IPS-15b (cell line): ENCODE data around the gene VPS11.

ENCODE experiments used
- H3K27me3 ChIP-seq: one replicate; pipeline ENCODE4 v1.6.1; 2013; ENCODE audit warnings: low read length; ENCODE audit not compliant: control insufficient read depth, insufficient read depth
- H3K36me3 ChIP-seq: one replicate; pipeline ENCODE4 v1.6.1; 2013; ENCODE audit warnings: low read length; ENCODE audit not compliant: control insufficient read depth, insufficient read depth
- H3K4me1 ChIP-seq: one replicate; pipeline ENCODE4 v1.6.1; 2013; ENCODE audit warnings: mild to moderate bottlenecking, low read length; ENCODE audit not compliant: control insufficient read depth, insufficient read depth
- H3K4me3 ChIP-seq: one replicate; pipeline ENCODE4 v1.5.1; 2013; ENCODE audit warnings: low read depth, low read length
- H3K9ac ChIP-seq: one replicate; pipeline ENCODE4 v1.6.1; 2013; ENCODE audit warnings: low read depth, mild to moderate bottlenecking, low read length
- H3K9me3 ChIP-seq: one replicate; pipeline ENCODE4 v1.6.1; 2013; ENCODE audit warnings: mild to moderate bottlenecking, low read length; ENCODE audit not compliant: control insufficient read depth, insufficient read depth

The VPS11 gene

DNA sequence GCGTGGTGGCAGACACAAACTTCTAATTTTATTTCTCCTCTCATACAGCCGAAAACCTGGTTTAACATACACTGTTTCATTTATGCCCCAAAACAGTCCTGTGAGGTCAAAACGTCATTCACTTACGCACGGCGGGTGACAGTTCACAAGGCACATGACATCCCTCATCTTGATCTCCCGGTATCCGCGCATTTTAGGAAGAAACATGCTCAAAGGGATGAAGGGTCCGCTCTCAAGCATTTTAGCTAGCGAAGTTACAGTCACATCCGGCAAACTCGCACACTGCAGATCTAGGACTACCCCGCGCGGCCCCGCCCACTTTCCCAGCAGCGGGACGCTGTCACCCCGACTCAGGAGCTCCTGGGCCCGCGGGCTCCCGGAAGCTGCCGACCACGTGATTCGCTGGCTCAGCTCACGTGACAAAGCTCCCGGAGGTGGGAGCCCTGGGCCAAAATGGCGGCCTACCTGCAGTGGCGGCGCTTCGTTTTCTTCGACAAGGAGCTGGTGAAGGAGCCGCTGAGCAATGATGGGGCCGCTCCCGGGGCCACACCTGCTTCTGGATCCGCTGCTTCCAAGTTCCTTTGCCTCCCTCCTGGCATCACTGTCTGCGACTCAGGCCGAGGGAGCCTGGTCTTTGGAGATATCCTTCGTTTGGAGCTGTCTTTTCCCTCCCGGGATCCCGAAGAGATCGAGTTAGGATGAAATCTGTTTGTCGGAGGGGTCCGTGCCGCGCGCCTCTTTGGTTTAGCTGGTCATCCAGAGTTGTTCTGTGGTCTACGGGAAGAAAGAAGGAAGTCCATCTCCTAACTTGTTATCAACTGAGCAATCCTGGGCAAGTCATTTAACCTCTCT, at the start of gene VPS11:
VPS11 (plus strand) TSS at position 448 of the 852 bp plus-strand sequence; CDS start at position 454, 6 bp downstream.
- Histone ChIP-seq H3K36me3 (no peaks in the 10 kb centered on the region), H3K9me3 (no peaks in the 10 kb centered on the region), H3K9ac (peak within 1 kb of the TSS; percentile 85), H3K27me3 (no peaks in the 10 kb centered on the region), H3K4me3 (peak within 1 kb of the TSS; percentile 89), H3K4me1 (no peaks in the 10 kb centered on the region)

DNA sequence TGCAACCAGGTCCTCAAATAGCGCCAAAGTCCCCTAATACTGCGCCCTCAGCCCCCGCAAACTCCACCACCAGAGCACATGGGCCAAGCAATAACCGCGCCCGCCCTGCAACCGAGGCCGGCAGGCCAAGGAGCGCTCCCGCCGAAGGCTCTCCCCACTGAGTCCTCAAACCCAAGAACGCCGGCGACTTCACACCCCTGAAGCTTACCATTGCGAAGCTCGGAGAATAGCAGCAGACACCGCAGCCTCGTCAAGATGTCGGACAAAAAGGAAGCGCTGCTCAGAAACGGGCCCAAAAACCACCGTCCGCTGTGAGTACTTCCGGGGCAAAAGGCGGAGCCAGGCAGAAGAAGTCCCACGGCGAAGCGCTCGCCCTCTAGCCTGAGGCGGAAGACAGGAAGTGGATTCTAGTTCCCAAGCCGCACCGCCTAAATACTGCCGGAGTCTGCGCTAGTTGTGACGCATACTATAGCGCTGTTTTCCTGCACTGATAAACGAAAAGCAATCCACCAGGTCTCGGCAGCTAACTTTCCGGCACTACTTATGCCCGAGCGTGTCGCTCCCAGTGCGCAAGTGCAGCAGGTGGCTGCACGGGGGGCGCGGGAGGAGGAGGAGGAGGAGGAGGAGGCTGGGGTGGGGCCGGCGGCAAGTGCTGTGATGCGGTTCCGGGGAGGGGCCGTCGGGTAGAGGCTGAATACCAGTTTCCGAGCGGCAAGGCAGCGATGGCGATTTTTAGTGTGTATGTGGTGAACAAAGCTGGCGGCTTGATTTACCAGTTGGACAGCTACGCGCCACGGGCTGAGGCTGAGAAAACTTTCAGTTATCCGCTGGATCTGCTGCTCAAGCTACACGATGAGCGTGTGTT, 49.3 kb upstream of the VPS11 start, which contains the start of the genes RPS25 and TRAPPC4:
RPS25 (minus strand) TSS at position 270 of the 865 bp plus-strand sequence; CDS start at position 211, 59 bp downstream.
TRAPPC4 (plus strand) TSS at position 693 of the 865 bp plus-strand sequence; CDS start at position 723, 30 bp downstream.
- Histone ChIP-seq H3K36me3 (peaks cover 42% of the 10 kb centered on the region), H3K4me1 (peaks cover 2% of the 10 kb centered on the region)

DNA sequence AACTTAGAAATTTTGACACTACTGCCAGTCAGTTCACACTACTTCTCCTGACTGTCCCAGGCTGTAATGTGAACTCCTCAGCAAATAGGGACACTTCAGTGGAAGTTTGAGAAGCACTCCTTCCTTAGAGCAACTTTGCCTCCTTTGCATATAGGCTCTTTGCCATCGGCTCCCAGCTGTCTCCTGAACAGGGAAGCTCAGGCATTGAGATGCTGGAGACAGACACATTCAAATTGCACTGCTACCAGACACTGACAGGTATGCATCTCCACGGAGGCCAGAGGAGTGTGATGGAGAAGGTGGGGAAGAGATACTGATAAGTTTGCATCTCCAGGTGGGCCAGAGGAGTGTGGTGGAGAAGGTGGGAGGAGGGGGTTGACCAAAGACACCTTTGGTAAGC, 47.6 kb upstream of the VPS11 start:
- Histone ChIP-seq H3K9ac (no peak overlapping the region), H3K9me3 (no peaks in the 10 kb centered on the region), H3K4me3 (peak overlapping the region; percentile 99), H3K36me3 (peaks cover 42% of the 10 kb centered on the region), H3K4me1 (peaks cover 2% of the 10 kb centered on the region), H3K27me3 (no peaks in the 10 kb centered on the region)

More for the DNA sequence above, 49.3 kb upstream of the VPS11 start, which contains the start of the genes RPS25 and TRAPPC4:
- Histone ChIP-seq H3K27me3 (no peaks in the 10 kb centered on the region), H3K4me3 (peak within 1 kb of the TSS; percentile 99), H3K9ac (peak within 1 kb of the TSS; percentile 99), H3K9me3 (no peaks in the 10 kb centered on the region)

DNA sequence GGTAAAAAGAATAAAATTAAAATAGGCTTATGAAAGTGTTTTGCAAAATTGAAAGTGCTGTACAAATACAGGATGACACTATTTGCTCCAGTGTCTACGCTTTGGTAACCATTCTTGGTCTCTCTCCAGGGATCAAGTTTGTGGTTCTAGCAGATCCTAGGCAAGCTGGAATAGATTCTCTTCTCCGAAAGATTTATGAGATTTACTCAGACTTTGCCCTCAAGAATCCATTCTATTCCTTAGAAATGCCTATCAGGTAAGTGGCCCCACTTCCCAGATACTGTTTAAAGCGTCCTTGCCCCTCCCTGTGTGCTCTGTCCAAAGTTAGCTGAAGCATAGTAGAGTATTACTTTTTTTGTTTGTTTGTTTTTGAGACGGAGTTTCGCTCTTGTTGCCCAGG, 46.0 kb upstream of the VPS11 start:
- Histone ChIP-seq H3K9ac (no peak overlapping the region), H3K4me3 (no peak overlapping the region), H3K9me3 (no peaks in the 10 kb centered on the region), H3K27me3 (no peaks in the 10 kb centered on the region), H3K4me1 (peaks cover 2% of the 10 kb centered on the region), H3K36me3 (peaks cover 37% of the 10 kb centered on the region)

DNA sequence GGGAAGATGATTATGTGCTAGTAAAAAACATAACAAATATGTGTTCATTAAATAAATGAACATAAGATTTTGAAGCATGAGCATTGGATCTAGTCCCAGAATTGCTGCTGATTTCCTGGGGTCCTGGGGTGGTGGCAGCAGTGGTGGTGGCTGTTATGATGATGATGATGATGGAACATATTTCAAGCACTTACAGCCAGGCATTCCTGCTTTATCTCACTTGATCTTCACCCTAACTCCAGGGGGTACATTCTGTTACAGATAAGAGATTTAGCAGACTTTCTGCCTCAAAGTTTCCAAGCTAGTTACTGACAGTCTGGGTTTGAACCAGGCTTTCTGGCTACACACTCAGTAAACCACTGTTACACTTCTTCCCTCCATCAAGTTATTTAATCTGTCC, 43.9 kb upstream of the VPS11 start:
- no peaks in the 10 kb centered on the region for H3K9me3 ChIP-seq
- peaks cover 45% of the 10 kb centered on the region for H3K36me3 ChIP-seq
- peaks cover 4% of the 10 kb centered on the region for H3K4me1 ChIP-seq
- no peak overlapping the region for H3K9ac ChIP-seq
- H3K4me3 ChIP-seq: no peak overlapping the region
- H3K27me3 ChIP-seq: no peaks in the 10 kb centered on the region

DNA sequence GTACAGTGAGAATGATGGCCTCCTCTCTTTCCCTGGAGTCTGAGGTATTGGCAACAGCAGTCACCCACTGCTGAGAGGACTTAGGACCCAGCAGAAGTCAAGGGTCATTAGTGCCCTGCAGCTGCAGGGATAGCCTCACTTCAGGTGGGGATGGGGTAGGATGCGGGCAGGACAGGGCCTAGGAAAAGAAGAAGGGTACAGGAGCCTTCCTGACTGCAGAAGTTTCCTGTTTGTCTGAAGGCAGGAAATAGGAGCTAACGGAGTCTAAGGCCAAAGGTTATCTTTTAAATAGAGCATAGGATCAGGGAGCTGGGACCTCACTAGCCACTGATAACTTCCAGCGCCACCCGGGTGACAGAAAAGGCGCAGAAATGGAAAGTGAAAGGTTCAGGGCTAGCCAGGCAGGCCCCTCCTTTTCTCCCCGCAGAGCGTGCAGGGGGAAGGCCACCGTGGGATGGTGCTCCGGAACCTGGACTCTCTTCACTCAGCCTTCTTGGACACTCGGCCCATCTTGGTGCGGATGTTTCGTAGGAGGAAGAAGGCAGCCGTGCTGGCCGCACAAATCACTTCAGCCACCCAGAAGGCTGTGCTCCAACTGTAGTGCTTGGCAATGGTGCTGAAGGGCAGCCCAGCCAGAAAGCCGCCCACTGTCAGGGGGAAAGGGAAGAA, 43.1 kb upstream of the VPS11 start:
- H3K9me3 ChIP-seq: no peaks in the 10 kb centered on the region
- H3K9ac ChIP-seq: no peak overlapping the region
- H3K4me3 ChIP-seq: no peak overlapping the region
- H3K4me1 ChIP-seq: peaks cover 12% of the 10 kb centered on the region
- no peaks in the 10 kb centered on the region for H3K27me3 ChIP-seq
- H3K36me3 ChIP-seq: peaks cover 51% of the 10 kb centered on the region

DNA sequence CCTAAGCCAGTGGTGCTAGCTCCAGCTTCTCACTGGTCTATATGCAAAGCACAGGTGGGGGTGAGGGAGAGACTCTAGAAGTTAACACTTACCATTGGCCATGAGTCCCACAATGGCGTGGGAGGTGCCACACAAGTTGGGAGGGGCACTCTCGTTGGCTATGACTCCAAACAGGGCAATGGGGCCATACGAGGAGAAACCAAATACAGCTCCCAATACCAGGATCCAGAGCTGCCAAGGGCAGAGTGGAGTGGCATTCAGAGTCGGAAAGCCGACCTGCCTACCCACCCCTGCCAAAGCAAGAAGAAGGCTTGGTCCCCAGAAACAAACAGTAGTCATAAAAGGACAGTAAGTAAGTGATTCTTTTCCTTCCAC, 42.5 kb upstream of the VPS11 start:
- Histone ChIP-seq H3K27me3 (no peaks in the 10 kb centered on the region), H3K9me3 (no peaks in the 10 kb centered on the region), H3K4me1 (peaks cover 12% of the 10 kb centered on the region), H3K4me3 (no peak overlapping the region), H3K36me3 (peaks cover 50% of the 10 kb centered on the region), H3K9ac (no peak overlapping the region)

DNA sequence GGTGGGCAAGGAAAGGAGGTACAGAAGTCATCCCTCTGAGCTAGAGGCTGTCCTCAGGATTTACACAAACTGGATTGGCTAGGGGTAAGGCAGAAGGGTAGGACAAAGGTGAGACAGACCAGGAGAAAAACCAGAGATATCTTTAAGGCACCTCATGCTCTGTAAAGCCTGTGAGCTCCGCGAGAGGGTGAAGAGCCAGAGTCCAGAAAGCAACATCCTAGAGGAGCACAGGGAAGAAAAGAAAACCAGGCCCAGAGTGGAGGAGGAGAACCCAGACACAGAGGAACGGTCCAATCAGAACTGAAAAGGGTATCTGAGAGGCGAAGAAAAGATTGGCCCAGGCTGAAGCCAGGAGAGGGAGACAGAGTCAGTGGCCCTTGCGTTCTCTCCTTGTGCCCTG, 42.1 kb upstream of the VPS11 start:
- Histone ChIP-seq H3K9ac (no peak overlapping the region), H3K4me1 (peaks cover 12% of the 10 kb centered on the region), H3K4me3 (no peak overlapping the region), H3K27me3 (no peaks in the 10 kb centered on the region), H3K36me3 (peaks cover 48% of the 10 kb centered on the region), H3K9me3 (no peaks in the 10 kb centered on the region)

DNA sequence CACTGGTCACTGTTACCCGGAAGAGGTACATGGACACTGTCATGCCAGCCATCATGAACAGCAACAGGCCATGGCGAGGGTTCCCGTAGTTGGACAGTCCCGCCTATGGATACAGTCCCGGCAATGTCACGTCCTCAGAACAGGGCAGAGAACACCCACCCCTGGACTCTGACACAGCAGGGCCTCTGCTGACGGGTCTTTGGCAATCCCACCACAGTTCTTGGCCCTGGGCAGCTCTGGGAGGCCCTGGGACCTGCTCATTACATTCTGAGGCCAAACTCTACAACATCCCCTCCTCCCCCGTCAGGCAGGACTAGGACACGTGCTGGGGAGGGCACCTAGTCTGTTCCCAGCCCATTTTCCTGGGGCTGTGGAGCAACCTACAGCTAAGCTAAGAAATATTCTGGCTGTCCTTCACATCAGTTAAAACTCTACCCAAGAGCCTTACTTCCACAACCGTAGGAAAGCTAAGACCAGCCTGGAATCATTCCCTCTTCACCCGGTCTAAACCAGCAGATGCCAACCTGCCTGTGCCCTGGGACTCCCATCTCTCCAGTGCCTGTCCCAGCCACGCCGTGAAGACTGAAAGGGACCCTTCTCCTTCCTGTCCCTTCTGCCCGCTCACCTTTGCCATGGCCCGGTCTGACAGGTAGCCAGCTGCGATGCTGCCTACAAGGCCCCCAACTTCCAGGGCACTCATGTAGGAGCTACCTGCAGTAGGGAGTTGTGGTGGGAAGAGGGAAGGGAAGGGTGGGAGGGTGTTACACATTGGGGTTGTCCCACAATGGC, 41.4 kb upstream of the VPS11 start:
- peaks cover 48% of the 10 kb centered on the region for H3K36me3 ChIP-seq
- H3K9me3 ChIP-seq: no peaks in the 10 kb centered on the region
- H3K9ac ChIP-seq: no peak overlapping the region
- peaks cover 12% of the 10 kb centered on the region for H3K4me1 ChIP-seq
- H3K4me3 ChIP-seq: no peak overlapping the region
- H3K27me3 ChIP-seq: no peaks in the 10 kb centered on the region

DNA sequence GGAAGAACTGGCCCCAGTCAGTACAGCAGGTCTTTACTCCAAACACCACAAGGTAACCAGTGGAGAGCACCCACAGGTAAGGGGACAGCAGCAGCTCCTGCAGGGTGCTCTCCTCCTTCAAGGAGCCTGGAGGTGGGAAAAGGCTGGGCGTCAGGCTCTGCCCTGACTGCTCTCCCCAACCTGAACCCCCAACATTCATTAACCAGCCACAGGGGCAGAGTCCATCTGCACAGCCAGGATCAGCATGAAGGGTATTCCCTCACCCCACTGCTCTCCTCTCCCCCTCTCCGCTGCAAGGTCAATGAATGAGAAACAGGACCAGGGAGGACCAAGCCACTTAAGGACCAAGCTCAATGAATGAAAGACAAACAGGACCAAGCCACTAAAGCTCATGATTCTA, 40.6 kb upstream of the VPS11 start:
- no peak overlapping the region for H3K4me3 ChIP-seq
- H3K36me3 ChIP-seq: peaks cover 48% of the 10 kb centered on the region
- no peaks in the 10 kb centered on the region for H3K9me3 ChIP-seq
- H3K27me3 ChIP-seq: no peaks in the 10 kb centered on the region
- peaks cover 12% of the 10 kb centered on the region for H3K4me1 ChIP-seq
- no peak overlapping the region for H3K9ac ChIP-seq
